GM12878 (cell line): ENCODE results near the gene PKHD1.

Source experiments
- CREB1 ChIP-seq: IDR thresholded peaks from 2 replicates; pipeline ENCODE4 v1.6.1; 2012; ENCODE audit warnings: low read depth, mild to moderate bottlenecking, inconsistent platforms
- CREM ChIP-seq: IDR thresholded peaks from 2 replicates; pipeline ENCODE4 v1.6.1; 2014; ENCODE audit warnings: antibody characterized with exemption, low read depth
- EGR1 ChIP-seq, 2 experiments: IDR thresholded peaks; 1 replicate in 1 of 2; 2 replicates in 1 of 2; pipeline ENCODE4 v1.6.1; 2011 to 2012; ENCODE audit warnings: low read depth in 2 of 2, low read length in 2 of 2, borderline replicate concordance in 1 of 2, mild to moderate bottlenecking in 1 of 2, moderate library complexity in 1 of 2
- EP300 ChIP-seq, 2 experiments: fragments of 150-350 bp in 1 of 2; IDR thresholded peaks; 2 replicates each; pipeline ENCODE4 v1.6.1; 2011 to 2012; ENCODE audit warnings: low read depth in 2 of 2, low read length in 2 of 2, borderline replicate concordance in 1 of 2, improper control_type of control experiment in 1 of 2, inconsistent platforms in 1 of 2; ENCODE audit not compliant: control insufficient read depth in 1 of 2
- EZH2 ChIP-seq: IDR thresholded peaks from 2 replicates; pipeline ENCODE4 v1.6.1; 2012; ENCODE audit warnings: low read depth, mild to moderate bottlenecking, control low read depth, inconsistent platforms, low read length, borderline replicate concordance; ENCODE audit not compliant: control insufficient read depth
- MYC ChIP-seq: IDR thresholded peaks from 2 replicates; pipeline ENCODE4 v1.6.1; 2011; ENCODE audit warnings: mild to moderate bottlenecking, low read length, moderate library complexity, inconsistent platforms; ENCODE audit not compliant: insufficient read depth, insufficient replicate concordance, insufficient read length, severe bottlenecking
- SIN3A ChIP-seq: IDR thresholded peaks from 2 replicates; pipeline ENCODE4 v1.6.1; 2012; ENCODE audit warnings: low read depth, low read length, improper control_type of control experiment
- SREBF1 ChIP-seq: IDR thresholded peaks from 2 replicates; pipeline ENCODE4 v1.6.1; 2012; ENCODE audit warnings: mild to moderate bottlenecking, low read length
- TARDBP ChIP-seq: IDR thresholded peaks from 2 replicates; pipeline ENCODE4 v1.6.1; 2016; ENCODE audit warnings: borderline replicate concordance
- TF ChIP-seq, protein P1 (sequence below), 3 experiments: IDR thresholded peaks in 2 of 3; conservative IDR thresholded peaks in 1 of 3; 2 replicates each; pipeline ENCODE4 v1.5.1; 2011; ENCODE audit warnings: low read depth in 3 of 3, low read length in 3 of 3, mild to moderate bottlenecking in 3 of 3, control low read depth in 2 of 3, moderate library complexity in 2 of 3, inconsistent platforms in 1 of 3, mixed read lengths in 1 of 3; ENCODE audit not compliant: control insufficient read depth in 2 of 3, insufficient read depth in 1 of 3; ENCODE audit errors: extremely low read depth in 1 of 3
- TF ChIP-seq, protein P2 (sequence below): fragments of 450-650 bp; IDR thresholded peaks from 2 replicates; pipeline ENCODE4 v1.6.1; 2016; ENCODE audit warnings: mild to moderate bottlenecking, moderate library complexity, borderline replicate concordance
- TF ChIP-seq, protein P3 (sequence below): fragments of 450-650 bp; IDR thresholded peaks from 2 replicates; pipeline ENCODE4 v1.6.1; 2018; ENCODE audit warnings: mild to moderate bottlenecking, low read depth, moderate library complexity; ENCODE audit not compliant: partially characterized antibody
- TF ChIP-seq, protein P4 (sequence below): fragments of 450-650 bp; formaldehyde crosslinking; IDR thresholded peaks from 2 replicates; pipeline ENCODE4 v1.5.0; 2022; ENCODE audit warnings: mild to moderate bottlenecking, missing genetic modification characterization
- TF ChIP-seq, protein P5 (sequence below): IDR thresholded peaks from 2 replicates; pipeline ENCODE4 v1.6.1; 2012; ENCODE audit warnings: low read length, inconsistent platforms

DNA sequence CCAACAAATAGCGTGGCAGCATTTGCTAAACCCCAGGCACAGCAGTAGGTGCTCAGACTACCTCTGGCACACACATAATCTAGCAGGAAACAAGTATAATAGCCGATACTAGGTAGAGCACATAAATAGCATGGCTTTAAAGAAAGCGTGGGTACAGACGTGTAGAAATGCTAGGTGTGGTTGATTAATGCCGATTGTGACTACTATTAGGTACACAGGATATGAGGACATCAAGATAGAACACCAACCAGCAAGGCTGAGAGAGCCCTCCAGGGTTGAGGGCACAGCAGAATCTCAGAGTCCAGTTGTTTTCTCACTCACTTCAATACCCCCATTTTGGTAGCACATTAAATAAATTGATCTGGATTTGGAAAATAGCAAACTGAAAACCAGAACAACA, 100.5 kb downstream of the PKHD1 start:
- TF ChIP-seq, protein P1, sequence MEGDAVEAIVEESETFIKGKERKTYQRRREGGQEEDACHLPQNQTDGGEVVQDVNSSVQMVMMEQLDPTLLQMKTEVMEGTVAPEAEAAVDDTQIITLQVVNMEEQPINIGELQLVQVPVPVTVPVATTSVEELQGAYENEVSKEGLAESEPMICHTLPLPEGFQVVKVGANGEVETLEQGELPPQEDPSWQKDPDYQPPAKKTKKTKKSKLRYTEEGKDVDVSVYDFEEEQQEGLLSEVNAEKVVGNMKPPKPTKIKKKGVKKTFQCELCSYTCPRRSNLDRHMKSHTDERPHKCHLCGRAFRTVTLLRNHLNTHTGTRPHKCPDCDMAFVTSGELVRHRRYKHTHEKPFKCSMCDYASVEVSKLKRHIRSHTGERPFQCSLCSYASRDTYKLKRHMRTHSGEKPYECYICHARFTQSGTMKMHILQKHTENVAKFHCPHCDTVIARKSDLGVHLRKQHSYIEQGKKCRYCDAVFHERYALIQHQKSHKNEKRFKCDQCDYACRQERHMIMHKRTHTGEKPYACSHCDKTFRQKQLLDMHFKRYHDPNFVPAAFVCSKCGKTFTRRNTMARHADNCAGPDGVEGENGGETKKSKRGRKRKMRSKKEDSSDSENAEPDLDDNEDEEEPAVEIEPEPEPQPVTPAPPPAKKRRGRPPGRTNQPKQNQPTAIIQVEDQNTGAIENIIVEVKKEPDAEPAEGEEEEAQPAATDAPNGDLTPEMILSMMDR (IDR thresholded peaks at IDR 0.05 in 2 of 3, conservative IDR thresholded peaks at IDR 0.05 in 1 of 3; ENCODE audit: control insufficient read depth in 2 of 3, extremely low read depth in 1 of 3, insufficient read depth in 1 of 3, low read depth in 3 of 3, low read length in 3 of 3): no peak
- no peak for TF ChIP-seq EGR1 (IDR thresholded peaks at IDR 0.05; ENCODE audit: borderline replicate concordance in 1 of 2, low read depth in 2 of 2, low read length in 2 of 2)
- TF ChIP-seq EP300 (IDR thresholded peaks at IDR 0.05; ENCODE audit: borderline replicate concordance in 1 of 2, control insufficient read depth in 1 of 2, low read depth in 2 of 2, low read length in 2 of 2): no peak
- TF ChIP-seq, protein P2, sequence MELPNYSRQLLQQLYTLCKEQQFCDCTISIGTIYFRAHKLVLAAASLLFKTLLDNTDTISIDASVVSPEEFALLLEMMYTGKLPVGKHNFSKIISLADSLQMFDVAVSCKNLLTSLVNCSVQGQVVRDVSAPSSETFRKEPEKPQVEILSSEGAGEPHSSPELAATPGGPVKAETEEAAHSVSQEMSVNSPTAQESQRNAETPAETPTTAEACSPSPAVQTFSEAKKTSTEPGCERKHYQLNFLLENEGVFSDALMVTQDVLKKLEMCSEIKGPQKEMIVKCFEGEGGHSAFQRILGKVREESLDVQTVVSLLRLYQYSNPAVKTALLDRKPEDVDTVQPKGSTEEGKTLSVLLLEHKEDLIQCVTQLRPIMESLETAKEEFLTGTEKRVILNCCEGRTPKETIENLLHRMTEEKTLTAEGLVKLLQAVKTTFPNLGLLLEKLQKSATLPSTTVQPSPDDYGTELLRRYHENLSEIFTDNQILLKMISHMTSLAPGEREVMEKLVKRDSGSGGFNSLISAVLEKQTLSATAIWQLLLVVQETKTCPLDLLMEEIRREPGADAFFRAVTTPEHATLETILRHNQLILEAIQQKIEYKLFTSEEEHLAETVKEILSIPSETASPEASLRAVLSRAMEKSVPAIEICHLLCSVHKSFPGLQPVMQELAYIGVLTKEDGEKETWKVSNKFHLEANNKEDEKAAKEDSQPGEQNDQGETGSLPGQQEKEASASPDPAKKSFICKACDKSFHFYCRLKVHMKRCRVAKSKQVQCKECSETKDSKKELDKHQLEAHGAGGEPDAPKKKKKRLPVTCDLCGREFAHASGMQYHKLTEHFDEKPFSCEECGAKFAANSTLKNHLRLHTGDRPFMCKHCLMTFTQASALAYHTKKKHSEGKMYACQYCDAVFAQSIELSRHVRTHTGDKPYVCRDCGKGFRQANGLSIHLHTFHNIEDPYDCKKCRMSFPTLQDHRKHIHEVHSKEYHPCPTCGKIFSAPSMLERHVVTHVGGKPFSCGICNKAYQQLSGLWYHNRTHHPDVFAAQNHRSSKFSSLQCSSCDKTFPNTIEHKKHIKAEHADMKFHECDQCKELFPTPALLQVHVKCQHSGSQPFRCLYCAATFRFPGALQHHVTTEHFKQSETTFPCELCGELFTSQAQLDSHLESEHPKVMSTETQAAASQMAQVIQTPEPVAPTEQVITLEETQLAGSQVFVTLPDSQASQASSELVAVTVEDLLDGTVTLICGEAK: no peak
- TF ChIP-seq, protein P3, sequence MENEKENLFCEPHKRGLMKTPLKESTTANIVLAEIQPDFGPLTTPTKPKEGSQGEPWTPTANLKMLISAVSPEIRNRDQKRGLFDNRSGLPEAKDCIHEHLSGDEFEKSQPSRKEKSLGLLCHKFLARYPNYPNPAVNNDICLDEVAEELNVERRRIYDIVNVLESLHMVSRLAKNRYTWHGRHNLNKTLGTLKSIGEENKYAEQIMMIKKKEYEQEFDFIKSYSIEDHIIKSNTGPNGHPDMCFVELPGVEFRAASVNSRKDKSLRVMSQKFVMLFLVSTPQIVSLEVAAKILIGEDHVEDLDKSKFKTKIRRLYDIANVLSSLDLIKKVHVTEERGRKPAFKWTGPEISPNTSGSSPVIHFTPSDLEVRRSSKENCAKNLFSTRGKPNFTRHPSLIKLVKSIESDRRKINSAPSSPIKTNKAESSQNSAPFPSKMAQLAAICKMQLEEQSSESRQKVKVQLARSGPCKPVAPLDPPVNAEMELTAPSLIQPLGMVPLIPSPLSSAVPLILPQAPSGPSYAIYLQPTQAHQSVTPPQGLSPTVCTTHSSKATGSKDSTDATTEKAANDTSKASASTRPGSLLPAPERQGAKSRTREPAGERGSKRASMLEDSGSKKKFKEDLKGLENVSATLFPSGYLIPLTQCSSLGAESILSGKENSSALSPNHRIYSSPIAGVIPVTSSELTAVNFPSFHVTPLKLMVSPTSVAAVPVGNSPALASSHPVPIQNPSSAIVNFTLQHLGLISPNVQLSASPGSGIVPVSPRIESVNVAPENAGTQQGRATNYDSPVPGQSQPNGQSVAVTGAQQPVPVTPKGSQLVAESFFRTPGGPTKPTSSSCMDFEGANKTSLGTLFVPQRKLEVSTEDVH: no peak
- no peak for TF ChIP-seq TARDBP
- no peak for TF ChIP-seq EZH2
- no peak for TF ChIP-seq MYC
- no peak for TF ChIP-seq SIN3A
- TF ChIP-seq, protein P4, sequence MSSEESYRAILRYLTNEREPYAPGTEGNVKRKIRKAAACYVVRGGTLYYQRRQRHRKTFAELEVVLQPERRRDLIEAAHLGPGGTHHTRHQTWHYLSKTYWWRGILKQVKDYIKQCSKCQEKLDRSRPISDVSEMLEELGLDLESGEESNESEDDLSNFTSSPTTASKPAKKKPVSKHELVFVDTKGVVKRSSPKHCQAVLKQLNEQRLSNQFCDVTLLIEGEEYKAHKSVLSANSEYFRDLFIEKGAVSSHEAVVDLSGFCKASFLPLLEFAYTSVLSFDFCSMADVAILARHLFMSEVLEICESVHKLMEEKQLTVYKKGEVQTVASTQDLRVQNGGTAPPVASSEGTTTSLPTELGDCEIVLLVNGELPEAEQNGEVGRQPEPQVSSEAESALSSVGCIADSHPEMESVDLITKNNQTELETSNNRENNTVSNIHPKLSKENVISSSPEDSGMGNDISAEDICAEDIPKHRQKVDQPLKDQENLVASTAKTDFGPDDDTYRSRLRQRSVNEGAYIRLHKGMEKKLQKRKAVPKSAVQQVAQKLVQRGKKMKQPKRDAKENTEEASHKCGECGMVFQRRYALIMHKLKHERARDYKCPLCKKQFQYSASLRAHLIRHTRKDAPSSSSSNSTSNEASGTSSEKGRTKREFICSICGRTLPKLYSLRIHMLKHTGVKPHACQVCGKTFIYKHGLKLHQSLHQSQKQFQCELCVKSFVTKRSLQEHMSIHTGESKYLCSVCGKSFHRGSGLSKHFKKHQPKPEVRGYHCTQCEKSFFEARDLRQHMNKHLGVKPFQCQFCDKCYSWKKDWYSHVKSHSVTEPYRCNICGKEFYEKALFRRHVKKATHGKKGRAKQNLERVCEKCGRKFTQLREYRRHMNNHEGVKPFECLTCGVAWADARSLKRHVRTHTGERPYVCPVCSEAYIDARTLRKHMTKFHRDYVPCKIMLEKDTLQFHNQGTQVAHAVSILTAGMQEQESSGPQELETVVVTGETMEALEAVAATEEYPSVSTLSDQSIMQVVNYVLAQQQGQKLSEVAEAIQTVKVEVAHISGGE (CRISPR knock-in tag): no peak
- no peak for TF ChIP-seq CREM
- no peak for TF ChIP-seq SREBF1
- TF ChIP-seq, protein P5, sequence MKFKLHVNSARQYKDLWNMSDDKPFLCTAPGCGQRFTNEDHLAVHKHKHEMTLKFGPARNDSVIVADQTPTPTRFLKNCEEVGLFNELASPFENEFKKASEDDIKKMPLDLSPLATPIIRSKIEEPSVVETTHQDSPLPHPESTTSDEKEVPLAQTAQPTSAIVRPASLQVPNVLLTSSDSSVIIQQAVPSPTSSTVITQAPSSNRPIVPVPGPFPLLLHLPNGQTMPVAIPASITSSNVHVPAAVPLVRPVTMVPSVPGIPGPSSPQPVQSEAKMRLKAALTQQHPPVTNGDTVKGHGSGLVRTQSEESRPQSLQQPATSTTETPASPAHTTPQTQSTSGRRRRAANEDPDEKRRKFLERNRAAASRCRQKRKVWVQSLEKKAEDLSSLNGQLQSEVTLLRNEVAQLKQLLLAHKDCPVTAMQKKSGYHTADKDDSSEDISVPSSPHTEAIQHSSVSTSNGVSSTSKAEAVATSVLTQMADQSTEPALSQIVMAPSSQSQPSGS: no peak
- TF ChIP-seq CREB1: no peak
